HG03025 (cell line): ENCODE measurements around the gene HMG20B.

ENCODE experiments used
- ATAC-seq: cut with Tn5 transposase; IDR thresholded peaks from one replicate; pipeline ENCODE4 v1.9.1; 2021; ENCODE audit warnings: mild to moderate bottlenecking, moderate library complexity; ENCODE audit not compliant: unreplicated experiment, low FRiP score

Gene HMG20B

GRCh38 chr19:3536429-3537100 is 36.2 kb upstream of the HMG20B start:
- ATAC-seq = no peak

- ATAC-seq = no peak
Measured at GRCh38 chr19:3537101-3537437, 35.7 kb upstream of the HMG20B start.

- no peak for ATAC-seq
Measured at GRCh38 chr19:3537438-3538240, 35.1 kb upstream of the HMG20B start.

- no peak for ATAC-seq
Measured at GRCh38 chr19:3538258-3538929, 34.4 kb upstream of the HMG20B start.

- no peak for ATAC-seq
Measured at GRCh38 chr19:3538965-3539755, 33.6 kb upstream of the HMG20B start, which contains the start of gene TEKTIP1. TEKTIP1 (plus strand) TSS chr19:3539174; CDS start chr19:3539178, 4 bp downstream.

DNA sequence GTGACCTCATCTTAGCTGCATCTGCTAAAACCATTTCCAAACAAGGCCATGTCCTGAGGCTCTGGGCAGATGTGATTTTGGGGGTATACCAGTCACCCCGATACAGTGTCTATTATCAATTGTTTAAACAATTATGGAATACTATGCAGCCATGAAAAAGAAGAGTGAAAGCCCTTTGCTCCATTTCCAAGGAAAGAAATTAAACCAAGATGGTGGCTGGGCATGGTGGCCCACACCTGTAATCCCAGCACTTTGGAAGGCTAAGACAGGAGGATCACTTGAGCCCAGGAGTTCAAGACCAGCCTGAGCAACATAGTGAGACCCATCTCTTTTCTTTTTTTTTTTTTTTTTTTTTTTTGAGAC is 33.0 kb upstream of the HMG20B start:
- no peak for ATAC-seq

GRCh38 chr19:3543150-3544057 is 29.3 kb upstream of the HMG20B start:
- no peak for ATAC-seq

DNA sequence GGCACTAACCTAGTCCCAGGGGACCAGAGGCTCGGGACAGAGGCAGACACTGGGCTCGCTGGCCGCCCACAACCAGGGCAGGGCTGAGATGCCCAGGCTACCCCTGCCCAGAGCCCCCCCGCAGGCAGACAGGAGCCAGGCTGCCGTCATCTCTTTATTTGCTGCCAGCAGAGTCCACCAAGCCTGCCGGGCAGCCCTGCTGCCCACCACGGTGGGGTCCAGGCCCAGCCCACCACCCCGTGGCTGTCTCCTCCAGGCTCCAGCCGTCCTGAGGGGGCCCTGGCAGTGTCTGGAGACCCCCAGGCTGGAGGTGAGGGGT is 28.7 kb upstream of the HMG20B start:
- no peak for ATAC-seq

DNA sequence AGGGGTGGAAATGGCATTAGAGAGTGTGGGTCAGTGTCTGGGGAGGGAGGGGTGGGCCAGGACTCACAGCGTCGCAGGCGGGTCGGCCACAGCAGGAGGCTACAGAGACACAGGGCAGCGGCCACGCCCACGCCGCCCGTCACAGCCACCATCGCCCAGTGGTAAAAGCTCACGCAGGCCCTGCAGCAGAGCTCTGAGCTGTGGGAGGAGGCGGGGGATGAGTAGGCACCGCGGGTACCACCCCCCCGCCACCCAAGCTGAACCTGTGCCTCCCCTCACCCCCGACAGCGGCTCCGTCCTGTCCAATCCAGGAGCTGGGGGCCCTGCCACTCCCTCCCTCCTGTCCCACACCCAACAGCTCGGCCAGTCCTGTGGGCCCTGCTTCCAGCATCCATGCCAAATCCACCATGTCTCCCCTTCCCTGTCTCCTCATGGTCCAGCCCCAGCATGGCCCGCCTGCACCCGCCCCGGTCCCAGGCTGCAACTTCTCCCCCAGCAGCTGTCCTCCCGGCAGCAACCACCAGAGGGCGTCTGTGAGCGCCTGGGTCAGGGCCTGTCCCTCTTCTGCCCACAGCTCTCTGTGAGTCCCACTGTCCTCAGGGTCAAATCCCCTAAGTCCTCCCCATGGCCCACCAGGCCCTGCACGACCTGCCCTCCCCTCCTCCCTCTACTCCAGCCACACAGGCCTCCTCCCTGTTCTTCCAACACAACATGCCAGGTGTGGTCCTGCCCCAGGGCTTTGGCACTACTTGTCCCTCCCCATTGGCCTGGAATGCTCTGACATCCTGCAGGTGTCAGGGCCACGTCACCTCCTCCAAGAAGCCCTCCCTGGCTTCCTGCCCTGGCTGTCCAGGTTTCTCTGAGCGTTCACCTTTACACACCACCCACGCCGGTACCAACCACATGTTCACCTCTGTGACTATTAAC is 27.7 kb upstream of the HMG20B start:
- no peak for ATAC-seq

GRCh38 chr19:3545669-3546034 is 27.1 kb upstream of the HMG20B start:
- no peak for ATAC-seq

GRCh38 chr19:3546119-3546518 is 26.6 kb upstream of the HMG20B start:
- ATAC-seq = no peak

DNA sequence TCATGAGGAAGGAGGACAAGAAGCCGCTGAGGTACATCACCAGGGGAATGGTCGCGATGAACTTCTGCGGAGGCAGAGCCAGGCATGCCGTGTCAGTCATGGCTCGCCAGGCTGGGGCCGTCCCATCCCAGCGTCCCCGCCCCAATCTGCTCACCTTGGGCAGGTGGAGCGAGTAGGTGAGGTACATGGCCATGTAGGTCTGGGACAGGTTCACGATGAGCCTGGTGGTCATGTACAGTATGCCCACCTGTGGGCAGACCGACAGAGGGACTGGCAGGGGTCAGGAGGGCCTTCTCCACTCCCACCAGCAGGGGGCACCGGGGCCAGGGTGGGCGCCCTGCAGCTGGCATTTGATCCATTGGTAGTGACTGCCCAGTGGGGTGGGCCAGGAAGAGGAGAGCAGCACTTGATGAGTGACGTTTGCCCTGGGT is 25.4 kb upstream of the HMG20B start:
- ATAC-seq = no peak

- ATAC-seq = no peak
Measured at GRCh38 chr19:3547767-3548282, 24.9 kb upstream of the HMG20B start.

- ATAC-seq = no peak
Measured at GRCh38 chr19:3548606-3549005, 24.1 kb upstream of the HMG20B start.

GRCh38 chr19:3549816-3550215 is 22.9 kb upstream of the HMG20B start:
- no peak for ATAC-seq

GRCh38 chr19:3550947-3551791 is 21.6 kb upstream of the HMG20B start:
- ATAC-seq = no peak

DNA sequence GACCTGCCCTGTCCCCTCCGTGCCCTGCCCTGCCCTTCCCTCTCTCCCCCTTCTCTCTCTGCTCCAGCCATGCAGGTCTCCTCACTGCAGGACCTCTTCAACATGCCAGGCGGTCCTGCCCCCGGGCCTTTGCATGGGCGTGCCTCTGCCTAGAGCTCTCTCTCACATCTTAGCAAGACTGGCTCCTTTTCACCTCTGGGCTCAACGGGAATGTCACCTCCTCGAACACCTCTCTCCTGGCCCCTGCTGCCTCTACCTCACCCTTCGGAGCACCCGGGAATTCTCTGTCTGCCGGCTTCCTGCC is 21.0 kb upstream of the HMG20B start:
- ATAC-seq = no peak
